ENCODE measurements around the gene PTPRK. TPM values are rescaled to one million over a fixed set of nuclear protein-coding genes. Genes with fewer than 3 reads are reported as not detected.

The PTPRK gene
- total and polyA plus RNA-seq, 4 donors = 8.2 to 224 (median 42.9) TPM

DNA sequence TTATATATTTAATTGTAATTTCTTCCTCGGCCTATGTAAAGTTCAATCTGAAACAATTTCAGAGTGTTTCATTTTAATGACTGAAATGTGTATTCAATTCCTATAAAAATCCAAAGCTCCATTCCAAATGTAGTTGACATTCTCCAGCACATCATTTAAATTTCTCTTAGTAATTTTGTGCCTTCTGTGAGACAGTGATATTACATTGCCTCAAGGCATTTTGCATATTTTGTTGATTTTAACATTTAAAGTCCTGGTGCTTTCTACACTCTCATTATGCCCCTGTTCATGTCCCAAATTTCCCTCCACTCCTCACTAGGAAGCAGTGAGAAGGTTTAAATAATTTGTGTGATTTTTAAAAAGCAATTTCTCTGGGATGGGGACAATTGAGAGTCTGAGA lies 585.4 kb downstream of the PTPRK start:
- no peak for TF ChIP-seq CTCF (IDR thresholded peaks at IDR 0.05; ENCODE audit: control extremely low read depth, extremely low read depth)
- DNase-seq = no peak
- H3K27ac ChIP-seq (ENCODE audit: low read depth in 1 of 2, low read length in 1 of 2) = no peak overlapping the region
- H3K4me1 ChIP-seq (ENCODE audit: control insufficient read depth in 5 of 5, insufficient read depth in 5 of 5, low read length in 5 of 5) = no peaks in the 10 kb centered on the region
- H3K36me3 ChIP-seq (ENCODE audit: control insufficient read depth in 4 of 4, insufficient read depth in 4 of 4, low read length in 4 of 4) = no peaks in the 10 kb centered on the region
- 85 to 94% methylated on average over 1 of the region's 1 CpG for WGBS, 2 donors
- H3K9me3 ChIP-seq (ENCODE audit: control insufficient read depth in 4 of 4, insufficient read depth in 3 of 4, low read length in 3 of 4) = peaks cover 0 to 6% (median 2%) of the 10 kb centered on the region in 4 donors
- ATAC-seq (ENCODE audit: insufficient read depth, low FRiP score) = no peak
- H3K27me3 ChIP-seq (ENCODE audit: control insufficient read depth in 3 of 3, insufficient read depth in 3 of 3, low read length in 2 of 3) = no peaks in the 10 kb centered on the region
- no peak overlapping the region for H3K9ac ChIP-seq (ENCODE audit: insufficient read depth in 1 of 2, low read length in 2 of 2)
- H3K4me3 ChIP-seq = no peak overlapping the region

GRCh38 chr6:127933852-127934840 lies 586.3 kb downstream of the PTPRK start:
- H3K4me3 ChIP-seq = no peak overlapping the region
- H3K4me1 ChIP-seq (ENCODE audit: control insufficient read depth in 5 of 5, insufficient read depth in 5 of 5, low read length in 5 of 5) = no peaks in the 10 kb centered on the region
- H3K9ac ChIP-seq (ENCODE audit: insufficient read depth in 1 of 2, low read length in 2 of 2) = no peak overlapping the region
- WGBS, 2 donors = 90% methylated on average over 7 of the region's 7 CpGs
- no peaks in the 10 kb centered on the region for H3K27me3 ChIP-seq (ENCODE audit: control insufficient read depth in 3 of 3, insufficient read depth in 3 of 3, low read length in 2 of 3)
- no peak for DNase-seq
- H3K36me3 ChIP-seq (ENCODE audit: control insufficient read depth in 4 of 4, insufficient read depth in 4 of 4, low read length in 4 of 4) = no peaks in the 10 kb centered on the region
- ATAC-seq (ENCODE audit: insufficient read depth, low FRiP score) = no peak
- no peak overlapping the region for H3K27ac ChIP-seq (ENCODE audit: low read depth in 1 of 2, low read length in 1 of 2)
- H3K9me3 ChIP-seq (ENCODE audit: control insufficient read depth in 4 of 4, insufficient read depth in 3 of 4, low read length in 3 of 4) = peaks cover 0 to 6% (median 2%) of the 10 kb centered on the region in 4 donors
- no peak for TF ChIP-seq CTCF (IDR thresholded peaks at IDR 0.05; ENCODE audit: control extremely low read depth, extremely low read depth)

GRCh38 chr6:127933137-127933536 lies 587.3 kb downstream of the PTPRK start:
- Histone ChIP-seq H3K36me3 (ENCODE audit: control insufficient read depth in 4 of 4, insufficient read depth in 4 of 4, low read length in 4 of 4) (no peaks in the 10 kb centered on the region), H3K4me1 (ENCODE audit: control insufficient read depth in 5 of 5, insufficient read depth in 5 of 5, low read length in 5 of 5) (no peaks in the 10 kb centered on the region), H3K9ac (ENCODE audit: insufficient read depth in 1 of 2, low read length in 2 of 2) (no peak overlapping the region), H3K4me3 (no peak overlapping the region), H3K27ac (ENCODE audit: low read depth in 1 of 2, low read length in 1 of 2) (no peak overlapping the region), H3K27me3 (ENCODE audit: control insufficient read depth in 3 of 3, insufficient read depth in 3 of 3, low read length in 2 of 3) (no peaks in the 10 kb centered on the region), H3K9me3 (ENCODE audit: control insufficient read depth in 4 of 4, insufficient read depth in 3 of 4, low read length in 3 of 4) (peaks cover 0 to 6% (median 2%) of the 10 kb centered on the region in 4 donors)
- DNase-seq = no peak
- WGBS, 2 donors = 97 to 98% methylated on average over 1 of the region's 1 CpG
- no peak for TF ChIP-seq CTCF (IDR thresholded peaks at IDR 0.05; ENCODE audit: control extremely low read depth, extremely low read depth)
- ATAC-seq (ENCODE audit: insufficient read depth, low FRiP score) = no peak

Measured in lung (tissue), 12 donors.